Hair follicle dermal papilla cell (primary cell): ENCODE data around the gene C1GALT1. TPM values are rescaled to one million over a fixed set of nuclear protein-coding genes. Genes with fewer than 3 reads are reported as not detected.

Experiments used
- total RNA-seq: library from RNA; depleted of rRNA; stranded (reverse); fragments of >200 nt; gene quantifications from 2 replicates; pipeline ENCODE4 v1.2.3, GENCODE V29; 2012

Gene C1GALT1
- 40.9 and 47.5 TPM in 2 replicates for total RNA-seq

GRCh38 chr7:7182156-7183060, at the start of gene C1GALT1:
TSS of gene C1GALT1 (plus strand) at chr7:7182544. CDS start at chr7:7234320, 51,776 bp downstream.

